Measurements from ENCODE around the gene WFIKKN2.

GRCh38 chr17:50871364-50871763 lies 36.0 kb downstream of the WFIKKN2 start:
- TF ChIP-seq TAF1 (CRISPR knock-in tag; IDR thresholded peaks at IDR 0.05) (no peak), KLF9 (CRISPR knock-in tag; IDR thresholded peaks at IDR 0.05; ENCODE audit: low read depth) (no peak), CTCF (CRISPR knock-in tag; IDR thresholded peaks at IDR 0.05) (no peak), ARID2 (CRISPR knock-in tag; IDR thresholded peaks at IDR 0.05; ENCODE audit: borderline replicate concordance) (no peak), MAX (IDR thresholded peaks at IDR 0.05) (no peak), POLR2A (IDR thresholded peaks at IDR 0.05; ENCODE audit: insufficient read depth in 1 of 2, low read depth in 2 of 2, low read length in 2 of 2) (no peak), CCDC6 (CRISPR knock-in tag; IDR thresholded peaks at IDR 0.05) (no peak), EZH2 (conservative IDR thresholded peaks at IDR 0.05; ENCODE audit: low read depth, low read length) (no peak), SMC3 (IDR thresholded peaks at IDR 0.05; ENCODE audit: low read length) (no peak), ERF (CRISPR knock-in tag; IDR thresholded peaks at IDR 0.05) (no peak), ZNF773 (CRISPR knock-in tag; IDR thresholded peaks at IDR 0.05; ENCODE audit: borderline replicate concordance) (no peak), SETDB1 (CRISPR knock-in tag; IDR thresholded peaks at IDR 0.05; ENCODE audit: borderline replicate concordance) (no peak)
